Thymus (tissue), 11 donors: ENCODE results near the gene CRYBA2. TPM values are rescaled to one million over a fixed set of nuclear protein-coding genes. Genes with fewer than 3 reads are reported as not detected.

Experiments used
- DNase-seq, 9 donors: peaks; one replicate each; pipeline ENCODE4 v3.0.0-alpha.2; 2013; ENCODE audit warnings: low spot score in 9 of 9, low read depth in 6 of 9, missing footprints in 1 of 9
- H3K27ac ChIP-seq, 2 donors: one replicate each; pipeline ENCODE4 v1.5.1; 2013; ENCODE audit warnings: control low read depth in 1 of 2, low read depth in 1 of 2, low read length in 1 of 2, mild to moderate bottlenecking in 1 of 2, moderate library complexity in 1 of 2
- H3K27me3 ChIP-seq, 2 donors: one replicate each; pipeline ENCODE4 v1.5.1; 2013; ENCODE audit warnings: low read length in 1 of 2; ENCODE audit not compliant: control insufficient read depth in 2 of 2, insufficient read depth in 1 of 2
- H3K36me3 ChIP-seq, 2 donors: one replicate each; pipeline ENCODE4 v1.5.1; 2013; ENCODE audit warnings: low read length in 1 of 2, mild to moderate bottlenecking in 1 of 2, moderate library complexity in 1 of 2; ENCODE audit not compliant: control insufficient read depth in 2 of 2, insufficient read depth in 2 of 2
- H3K4me1 ChIP-seq, 2 donors: one replicate each; pipeline ENCODE4 v1.5.1; 2013; ENCODE audit warnings: low read length in 2 of 2; ENCODE audit not compliant: control insufficient read depth in 2 of 2, insufficient read depth in 2 of 2
- H3K4me3 ChIP-seq, 2 donors: one replicate each; pipeline ENCODE4 v1.5.1; 2013; ENCODE audit warnings: low read length in 2 of 2, control low read depth in 1 of 2, mild to moderate bottlenecking in 1 of 2
- H3K9me3 ChIP-seq, 2 donors: one replicate each; pipeline ENCODE4 v1.5.1; 2013; ENCODE audit warnings: low read length in 1 of 2, mild to moderate bottlenecking in 1 of 2; ENCODE audit not compliant: control insufficient read depth in 2 of 2, insufficient read depth in 1 of 2
- WGBS: extraction: QIAGEN DNeasy Blood & Tissue Kit; methylation state at CpG from one replicate; pipeline ENCODE4 v1.1.7; 2013; 5-methylcytosine and 5-hydroxymethylcytosine counted together
- polyA plus RNA-seq: library from polyadenylated mRNA; stranded (reverse); fragments of 200-250 nt; gene quantifications from one replicate; pipeline ENCODE4 v1.2.3, GENCODE V29; 2013
- total RNA-seq: library from RNA; stranded (reverse); fragments of 120-200 nt; gene quantifications from one replicate; pipeline ENCODE4 v1.2.4, GENCODE V29; 2013
- donor health status: healthy.

CRYBA2 gene
- total and polyA plus RNA-seq, 2 donors: 0.14 to 0.55 TPM

GRCh38 chr2:218956039-218956438 is 37.2 kb downstream of the CRYBA2 start:
- WGBS: 75% methylated on average over 1 of the region's 1 CpG

GRCh38 chr2:218954541-218955300 is 38.5 kb downstream of the CRYBA2 start:
- no peaks in the 10 kb centered on the region for H3K9me3 ChIP-seq
- no peak for DNase-seq
- H3K36me3 ChIP-seq: no peaks in the 10 kb centered on the region
- H3K4me1 ChIP-seq: peaks cover 0 to 2% of the 10 kb centered on the region in 2 donors
- H3K4me3 ChIP-seq: no peak overlapping the region
- peaks cover 11 to 59% of the 10 kb centered on the region in 2 donors for H3K27me3 ChIP-seq
- WGBS: 87% methylated on average over 8 of the region's 8 CpGs
- H3K27ac ChIP-seq: no peak overlapping the region

More at GRCh38 chr2:218956039-218956438, 37.2 kb downstream of the CRYBA2 start:
- no peaks in the 10 kb centered on the region for H3K9me3 ChIP-seq
- no peak overlapping the region for H3K4me3 ChIP-seq
- no peaks in the 10 kb centered on the region for H3K36me3 ChIP-seq
- DNase-seq: no peak
- H3K4me1 ChIP-seq: peaks cover 0 to 4% of the 10 kb centered on the region in 2 donors
- H3K27ac ChIP-seq: no peak overlapping the region
- H3K27me3 ChIP-seq: peaks cover 24 to 69% of the 10 kb centered on the region in 2 donors

GRCh38 chr2:218953366-218953954 is 39.8 kb downstream of the CRYBA2 start:
- H3K4me3 ChIP-seq: no peak overlapping the region
- 69% methylated on average over 18 of the region's 18 CpGs for WGBS
- no peak overlapping the region for H3K27ac ChIP-seq
- no peak for DNase-seq
- H3K36me3 ChIP-seq: no peaks in the 10 kb centered on the region
- no peaks in the 10 kb centered on the region for H3K4me1 ChIP-seq
- H3K9me3 ChIP-seq: no peaks in the 10 kb centered on the region
- H3K27me3 ChIP-seq: peaks cover under 1 to 50% of the 10 kb centered on the region in 2 donors

- H3K27ac ChIP-seq: no peak overlapping the region
- 90% methylated on average over 7 of the region's 7 CpGs for WGBS
- H3K4me1 ChIP-seq: no peaks in the 10 kb centered on the region
- H3K36me3 ChIP-seq: no peaks in the 10 kb centered on the region
- no peaks in the 10 kb centered on the region for H3K9me3 ChIP-seq
- DNase-seq: no peak
- H3K4me3 ChIP-seq: no peak overlapping the region
- peaks cover 0 to 37% of the 10 kb centered on the region in 2 donors for H3K27me3 ChIP-seq
These were observed 41.1 kb downstream of the CRYBA2 start for GRCh38 chr2:218952160-218952559.

- no peak overlapping the region for H3K4me3 ChIP-seq
- H3K27ac ChIP-seq: no peak overlapping the region
- peaks cover 0 to 10% of the 10 kb centered on the region in 2 donors for H3K27me3 ChIP-seq
- H3K9me3 ChIP-seq: no peaks in the 10 kb centered on the region
- no peaks in the 10 kb centered on the region for H3K4me1 ChIP-seq
- 94% methylated on average over 1 of the region's 1 CpG for WGBS
- no peaks in the 10 kb centered on the region for H3K36me3 ChIP-seq
- no peak for DNase-seq
These were observed 46.6 kb downstream of the CRYBA2 start for GRCh38 chr2:218946621-218947020.

- DNase-seq: no peak
- 90% methylated on average over 1 of the region's 1 CpG for WGBS
- no peaks in the 10 kb centered on the region for H3K36me3 ChIP-seq
- H3K4me3 ChIP-seq: no peak overlapping the region
- no peaks in the 10 kb centered on the region for H3K9me3 ChIP-seq
- no peak overlapping the region for H3K27ac ChIP-seq
- H3K4me1 ChIP-seq: no peaks in the 10 kb centered on the region
- H3K27me3 ChIP-seq: peaks cover 0 to 8% of the 10 kb centered on the region in 2 donors
These were observed 48.3 kb downstream of the CRYBA2 start for GRCh38 chr2:218944759-218945404.

Other genes starting within 250 kb of the CRYBA2 start
- 21.9 TPM for gene CYP27A1, start 211.3 kb downstream of the CRYBA2 start, total RNA-seq
- 24.7 TPM for gene CYP27A1, start 211.3 kb downstream of the CRYBA2 start, polyA plus RNA-seq
- not detected for gene PRKAG3, start 161.6 kb downstream of the CRYBA2 start, total RNA-seq
- gene PRKAG3, start 161.6 kb downstream of the CRYBA2 start, polyA plus RNA-seq: 0.07 TPM
- 0.14 TPM for gene WNT6, start 133.6 kb downstream of the CRYBA2 start, total RNA-seq
- gene WNT6, start 133.6 kb downstream of the CRYBA2 start, polyA plus RNA-seq: 0.34 TPM
- gene WNT10A, start 112.6 kb downstream of the CRYBA2 start, total RNA-seq: 1.1 TPM
- gene WNT10A, start 112.6 kb downstream of the CRYBA2 start, polyA plus RNA-seq: 1.5 TPM
- not detected for gene CDK5R2, start 33.8 kb downstream of the CRYBA2 start, total RNA-seq
- 0.16 TPM for gene CDK5R2, start 33.8 kb downstream of the CRYBA2 start, polyA plus RNA-seq
- not detected for gene FEV, start 8.2 kb downstream of the CRYBA2 start, total RNA-seq
- 0.02 TPM for gene FEV, start 8.2 kb downstream of the CRYBA2 start, polyA plus RNA-seq
- gene CFAP65, start 48.1 kb upstream of the CRYBA2 start, total RNA-seq: 0.05 TPM
- 0.27 TPM for gene CFAP65, start 48.1 kb upstream of the CRYBA2 start, polyA plus RNA-seq
- 0.05 TPM for gene IHH, start 67.5 kb upstream of the CRYBA2 start, total RNA-seq
- 0.18 TPM for gene IHH, start 67.5 kb upstream of the CRYBA2 start, polyA plus RNA-seq
- gene NHEJ1, start 167.4 kb upstream of the CRYBA2 start, total RNA-seq: 12.3 TPM
- 8.3 TPM for gene NHEJ1, start 167.4 kb upstream of the CRYBA2 start, polyA plus RNA-seq
- 0.47 TPM for gene SLC23A3, start 176.6 kb upstream of the CRYBA2 start, total RNA-seq
- gene SLC23A3, start 176.6 kb upstream of the CRYBA2 start, polyA plus RNA-seq: 2.6 TPM
- 33.3 TPM for gene CNPPD1, start 183.5 kb upstream of the CRYBA2 start, total RNA-seq
- gene CNPPD1, start 183.5 kb upstream of the CRYBA2 start, polyA plus RNA-seq: 46.9 TPM
- 33.6 TPM for gene RETREG2, start 184.9 kb upstream of the CRYBA2 start, total RNA-seq
- gene RETREG2, start 184.9 kb upstream of the CRYBA2 start, polyA plus RNA-seq: 56.0 TPM
- 57.8 TPM for gene ZFAND2B, start 213.4 kb upstream of the CRYBA2 start, total RNA-seq
- gene ZFAND2B, start 213.4 kb upstream of the CRYBA2 start, polyA plus RNA-seq: 59.0 TPM
- 8.2 TPM for gene ABCB6, start 225.5 kb upstream of the CRYBA2 start, total RNA-seq
- gene ABCB6, start 225.5 kb upstream of the CRYBA2 start, polyA plus RNA-seq: 29.3 TPM
- 10.0 TPM for gene ATG9A, start 236.2 kb upstream of the CRYBA2 start, total RNA-seq
- gene ATG9A, start 236.2 kb upstream of the CRYBA2 start, polyA plus RNA-seq: 27.4 TPM
- 44.4 TPM for gene ANKZF1, start 236.4 kb upstream of the CRYBA2 start, total RNA-seq
- 91.6 TPM for gene ANKZF1, start 236.4 kb upstream of the CRYBA2 start, polyA plus RNA-seq